ENCODE results near the gene FSD1.
"Not testable (repeated sequence)": the region's sequence is repeated elsewhere in the genome, so short reads cannot be mapped to it uniquely, and the experiment has no call there.

Gene FSD1

GRCh38 chr19:4347521-4347920 lies 43.1 kb downstream of the FSD1 start:
- no peak for DNase-seq

GRCh38 chr19:4349225-4349624 lies 44.8 kb downstream of the FSD1 start:
- not testable (repeated sequence) for DNase-seq

- no peak for DNase-seq
Observed at GRCh38 chr19:4350111-4350510, 45.7 kb downstream of the FSD1 start.

- no peak for DNase-seq
Observed at GRCh38 chr19:4350726-4351125, 46.3 kb downstream of the FSD1 start.

GRCh38 chr19:4352701-4353121 lies 48.3 kb downstream of the FSD1 start:
- peak; percentile 62 for DNase-seq

- no peak for DNase-seq
Observed at GRCh38 chr19:4354282-4354681, 49.9 kb downstream of the FSD1 start.

GRCh38 chr19:4354897-4355296 lies 50.5 kb downstream of the FSD1 start:
- no peak for DNase-seq

- DNase-seq, result no peak
Observed at GRCh38 chr19:4357095-4357797, 52.8 kb downstream of the FSD1 start.

- DNase-seq, result no peak
Observed at GRCh38 chr19:4357921-4358326, 53.5 kb downstream of the FSD1 start.

GRCh38 chr19:4358709-4359626 lies 54.6 kb downstream of the FSD1 start:
- no peak for DNase-seq

GRCh38 chr19:4359627-4360000 lies 55.2 kb downstream of the FSD1 start:
- DNase-seq, result no peak

- no peak for DNase-seq
Observed at GRCh38 chr19:4360081-4360569, 55.7 kb downstream of the FSD1 start.

- no peak for DNase-seq
Observed at GRCh38 chr19:4360641-4361151, 56.3 kb downstream of the FSD1 start.

GRCh38 chr19:4361152-4362046 lies 57.0 kb downstream of the FSD1 start:
- DNase-seq, result peak; percentile 41

GRCh38 chr19:4362101-4362828 lies 57.9 kb downstream of the FSD1 start:
- no peak for DNase-seq

- peak; percentile 35 for DNase-seq
Observed at GRCh38 chr19:4362831-4363545, 58.6 kb downstream of the FSD1 start.

- no peak for DNase-seq
Observed at GRCh38 chr19:4363571-4364304, 59.3 kb downstream of the FSD1 start.

GRCh38 chr19:4365341-4365740 lies 60.9 kb downstream of the FSD1 start:
- DNase-seq, result no peak

GRCh38 chr19:4365791-4366665 lies 61.6 kb downstream of the FSD1 start:
- no peak for DNase-seq
